Ovary (tissue), 3 donors: ENCODE data around the gene C6orf47.

Experiments
- POLR2A ChIP-seq: fragments of 450-650 bp; IDR thresholded peaks from one replicate; pipeline ENCODE4 v1.6.1; 2017; ENCODE audit warnings: antibody characterized with exemption, mild to moderate bottlenecking, moderate library complexity
- TF ChIP-seq, protein P1 (sequence below), 3 donors: fragments of 450-650 bp in 2 of 3; fragments of 200-600 bp in 1 of 3; IDR thresholded peaks; one replicate each; pipeline versions ENCODE4 v1.5.1 to v1.8.0; 2016 to 2022; ENCODE audit warnings: antibody characterized with exemption in 3 of 3, mild to moderate bottlenecking in 1 of 3
- donor health status: DM: no; HTN: no; CAD: no.

DNA sequence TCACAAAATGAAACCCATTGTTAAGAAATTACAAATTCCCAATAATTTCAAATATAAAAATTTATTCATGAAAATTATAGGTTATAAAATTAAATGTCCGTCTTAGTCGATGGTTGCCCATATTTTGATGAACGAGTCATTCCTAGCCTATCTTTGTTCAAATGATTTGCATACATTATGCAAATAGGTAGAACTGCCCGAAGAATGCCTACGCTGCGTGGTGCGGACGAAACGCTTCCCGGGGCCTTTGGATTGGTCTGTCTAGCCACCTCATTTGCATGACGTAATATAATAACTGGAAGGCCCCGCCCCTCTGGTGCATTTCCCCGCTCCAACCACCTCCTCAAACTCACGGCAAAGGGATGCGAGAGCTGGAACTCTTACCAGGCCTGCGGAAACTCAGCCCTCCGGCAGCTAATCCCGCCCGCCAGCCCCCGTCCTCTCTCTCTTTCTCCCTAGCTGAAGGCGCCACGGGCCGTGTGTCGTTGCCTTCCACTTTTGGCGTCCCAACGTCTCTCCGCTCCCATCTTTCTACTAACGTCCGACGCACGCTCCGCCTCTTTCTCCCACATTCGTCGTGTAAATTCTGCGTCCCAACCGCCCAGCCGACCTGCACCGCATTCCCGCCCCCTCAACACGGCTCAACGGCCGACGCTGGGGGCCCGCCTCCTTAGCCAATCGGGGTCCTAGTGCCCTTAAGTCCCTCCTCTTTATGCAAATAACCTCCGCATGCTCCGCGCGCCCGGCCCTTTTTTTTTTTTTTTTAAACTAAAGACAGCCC, 40.6 kb downstream of the C6orf47 start:
- TF ChIP-seq, protein P1, sequence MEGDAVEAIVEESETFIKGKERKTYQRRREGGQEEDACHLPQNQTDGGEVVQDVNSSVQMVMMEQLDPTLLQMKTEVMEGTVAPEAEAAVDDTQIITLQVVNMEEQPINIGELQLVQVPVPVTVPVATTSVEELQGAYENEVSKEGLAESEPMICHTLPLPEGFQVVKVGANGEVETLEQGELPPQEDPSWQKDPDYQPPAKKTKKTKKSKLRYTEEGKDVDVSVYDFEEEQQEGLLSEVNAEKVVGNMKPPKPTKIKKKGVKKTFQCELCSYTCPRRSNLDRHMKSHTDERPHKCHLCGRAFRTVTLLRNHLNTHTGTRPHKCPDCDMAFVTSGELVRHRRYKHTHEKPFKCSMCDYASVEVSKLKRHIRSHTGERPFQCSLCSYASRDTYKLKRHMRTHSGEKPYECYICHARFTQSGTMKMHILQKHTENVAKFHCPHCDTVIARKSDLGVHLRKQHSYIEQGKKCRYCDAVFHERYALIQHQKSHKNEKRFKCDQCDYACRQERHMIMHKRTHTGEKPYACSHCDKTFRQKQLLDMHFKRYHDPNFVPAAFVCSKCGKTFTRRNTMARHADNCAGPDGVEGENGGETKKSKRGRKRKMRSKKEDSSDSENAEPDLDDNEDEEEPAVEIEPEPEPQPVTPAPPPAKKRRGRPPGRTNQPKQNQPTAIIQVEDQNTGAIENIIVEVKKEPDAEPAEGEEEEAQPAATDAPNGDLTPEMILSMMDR (IDR thresholded peaks at IDR 0.05) = peak in 1 of 3 donors; percentile 55
- TF ChIP-seq POLR2A = peak; percentile 98
